Measurements from ENCODE around the gene TMOD2.

TMOD2 gene

GRCh38 chr15:51838270-51838669 is 86.9 kb downstream of the TMOD2 start:
- no peaks in the 10 kb centered on the region for H3K27me3 ChIP-seq (ENCODE audit: insufficient read depth, low read length)
- H3K36me3 ChIP-seq (ENCODE audit: control insufficient read depth in 1 of 2, insufficient read depth in 2 of 2, low read length in 2 of 2) = no peaks in the 10 kb centered on the region
- no peaks in the 10 kb centered on the region for H3K9me3 ChIP-seq (ENCODE audit: insufficient read depth, low read depth, low read length)
- H2BK120ac ChIP-seq (ENCODE audit: insufficient read depth, low read length, poor library complexity) = no peak overlapping the region
- no peaks in the 10 kb centered on the region for H3K79me1 ChIP-seq (ENCODE audit: low read length)
- no peak overlapping the region for H3K23ac ChIP-seq (ENCODE audit: low read length)
- H3K4me2 ChIP-seq (ENCODE audit: low read length) = no peak overlapping the region
- WGBS (ENCODE audit: extremely low coverage, insufficient coverage, insufficient read length) = no CpG with 5 or more reads among the region's 2 CpGs
- no peak overlapping the region for H3K18ac ChIP-seq (ENCODE audit: low read length)
- DNase-seq = no peak
- H2BK5ac ChIP-seq (ENCODE audit: low read depth, low read length, poor library complexity) = no peak overlapping the region
- H4K8ac ChIP-seq (ENCODE audit: low read depth, low read length) = no peak overlapping the region
- H4K12ac ChIP-seq (ENCODE audit: low read depth, low read length) = no peak overlapping the region
- H3K9ac ChIP-seq (ENCODE audit: low read length) = no peak overlapping the region
- no peak overlapping the region for H3K14ac ChIP-seq (ENCODE audit: low read length)
- H2BK12ac ChIP-seq (ENCODE audit: low read length) = no peak overlapping the region
- H3K79me2 ChIP-seq (ENCODE audit: control insufficient read depth, insufficient read depth, low read length, poor library complexity) = peaks cover 2% of the 10 kb centered on the region
- no peak overlapping the region for H2AK5ac ChIP-seq (ENCODE audit: low read length)
- H3K27ac ChIP-seq (ENCODE audit: low read depth, low read length) = no peak overlapping the region
- H3K4me3 ChIP-seq (ENCODE audit: low read depth, low read length) = no peak overlapping the region
- no peak overlapping the region for H3K4ac ChIP-seq (ENCODE audit: low read depth, low read length)
- H4K91ac ChIP-seq (ENCODE audit: low read depth, low read length) = no peak overlapping the region
- H2AFZ ChIP-seq (ENCODE audit: insufficient read depth, low read length, poor library complexity) = no peak overlapping the region
- peaks cover 0 to 5% of the 10 kb centered on the region in 2 experiments for H3K4me1 ChIP-seq (ENCODE audit: control insufficient read depth in 1 of 2, insufficient read depth in 2 of 2, low read length in 2 of 2)

GRCh38 chr15:51840692-51841091 is 89.3 kb downstream of the TMOD2 start:
- peaks cover 0 to 5% of the 10 kb centered on the region in 2 experiments for H3K4me1 ChIP-seq (ENCODE audit: control insufficient read depth in 1 of 2, insufficient read depth in 2 of 2, low read length in 2 of 2)
- H3K79me2 ChIP-seq (ENCODE audit: control insufficient read depth, insufficient read depth, low read length, poor library complexity) = peaks cover 2% of the 10 kb centered on the region
- H3K9ac ChIP-seq (ENCODE audit: low read length) = no peak overlapping the region
- no peak overlapping the region for H2BK12ac ChIP-seq (ENCODE audit: low read length)
- no peak overlapping the region for H2BK5ac ChIP-seq (ENCODE audit: low read depth, low read length, poor library complexity)
- no peak overlapping the region for H4K8ac ChIP-seq (ENCODE audit: low read depth, low read length)
- no peaks in the 10 kb centered on the region for H3K9me3 ChIP-seq (ENCODE audit: insufficient read depth, low read depth, low read length)
- no peak overlapping the region for H2BK120ac ChIP-seq (ENCODE audit: insufficient read depth, low read length, poor library complexity)
- H3K4ac ChIP-seq (ENCODE audit: low read depth, low read length) = no peak overlapping the region
- H4K91ac ChIP-seq (ENCODE audit: low read depth, low read length) = no peak overlapping the region
- no peak overlapping the region for H3K27ac ChIP-seq (ENCODE audit: low read depth, low read length)
- H3K4me3 ChIP-seq (ENCODE audit: low read depth, low read length) = no peak overlapping the region
- H3K79me1 ChIP-seq (ENCODE audit: low read length) = no peaks in the 10 kb centered on the region
- no peak overlapping the region for H3K18ac ChIP-seq (ENCODE audit: low read length)
- H2AK5ac ChIP-seq (ENCODE audit: low read length) = no peak overlapping the region
- no peak overlapping the region for H3K14ac ChIP-seq (ENCODE audit: low read length)
- H2AFZ ChIP-seq (ENCODE audit: insufficient read depth, low read length, poor library complexity) = no peak overlapping the region
- no peaks in the 10 kb centered on the region for H3K36me3 ChIP-seq (ENCODE audit: control insufficient read depth in 1 of 2, insufficient read depth in 2 of 2, low read length in 2 of 2)
- WGBS (ENCODE audit: extremely low coverage, insufficient coverage, insufficient read length) = 100% methylated on average over 1 of the region's 4 CpGs
- H3K27me3 ChIP-seq (ENCODE audit: insufficient read depth, low read length) = no peaks in the 10 kb centered on the region
- no peak overlapping the region for H3K4me2 ChIP-seq (ENCODE audit: low read length)
- no peak overlapping the region for H4K12ac ChIP-seq (ENCODE audit: low read depth, low read length)
- no peak overlapping the region for H3K23ac ChIP-seq (ENCODE audit: low read length)
- no peak for DNase-seq

GRCh38 chr15:51841406-51842040 is 90.1 kb downstream of the TMOD2 start:
- Histone ChIP-seq H3K4me3 (ENCODE audit: low read depth, low read length) (no peak overlapping the region), H4K8ac (ENCODE audit: low read depth, low read length) (no peak overlapping the region), H3K4ac (ENCODE audit: low read depth, low read length) (no peak overlapping the region), H4K12ac (ENCODE audit: low read depth, low read length) (no peak overlapping the region), H3K9ac (ENCODE audit: low read length) (no peak overlapping the region), H2BK120ac (ENCODE audit: insufficient read depth, low read length, poor library complexity) (no peak overlapping the region), H3K9me3 (ENCODE audit: insufficient read depth, low read depth, low read length) (no peaks in the 10 kb centered on the region), H3K79me2 (ENCODE audit: control insufficient read depth, insufficient read depth, low read length, poor library complexity) (peaks cover 2% of the 10 kb centered on the region), H2BK5ac (ENCODE audit: low read depth, low read length, poor library complexity) (no peak overlapping the region), H2AFZ (ENCODE audit: insufficient read depth, low read length, poor library complexity) (no peak overlapping the region), H3K27ac (ENCODE audit: low read depth, low read length) (no peak overlapping the region), H2AK5ac (ENCODE audit: low read length) (no peak overlapping the region), H3K18ac (ENCODE audit: low read length) (no peak overlapping the region), H3K4me2 (ENCODE audit: low read length) (no peak overlapping the region), H3K14ac (ENCODE audit: low read length) (no peak overlapping the region), H3K36me3 (ENCODE audit: control insufficient read depth in 1 of 2, insufficient read depth in 2 of 2, low read length in 2 of 2) (no peaks in the 10 kb centered on the region), H3K79me1 (ENCODE audit: low read length) (no peaks in the 10 kb centered on the region), H3K27me3 (ENCODE audit: insufficient read depth, low read length) (no peaks in the 10 kb centered on the region), H3K23ac (ENCODE audit: low read length) (no peak overlapping the region), H2BK12ac (ENCODE audit: low read length) (no peak overlapping the region), H3K4me1 (ENCODE audit: control insufficient read depth in 1 of 2, insufficient read depth in 2 of 2, low read length in 2 of 2) (peaks cover 0 to 5% of the 10 kb centered on the region in 2 experiments), H4K91ac (ENCODE audit: low read depth, low read length) (no peak overlapping the region)
- no peak for DNase-seq
- WGBS (ENCODE audit: extremely low coverage, insufficient coverage, insufficient read length) = no CpG with 5 or more reads among the region's 5 CpGs

DNA sequence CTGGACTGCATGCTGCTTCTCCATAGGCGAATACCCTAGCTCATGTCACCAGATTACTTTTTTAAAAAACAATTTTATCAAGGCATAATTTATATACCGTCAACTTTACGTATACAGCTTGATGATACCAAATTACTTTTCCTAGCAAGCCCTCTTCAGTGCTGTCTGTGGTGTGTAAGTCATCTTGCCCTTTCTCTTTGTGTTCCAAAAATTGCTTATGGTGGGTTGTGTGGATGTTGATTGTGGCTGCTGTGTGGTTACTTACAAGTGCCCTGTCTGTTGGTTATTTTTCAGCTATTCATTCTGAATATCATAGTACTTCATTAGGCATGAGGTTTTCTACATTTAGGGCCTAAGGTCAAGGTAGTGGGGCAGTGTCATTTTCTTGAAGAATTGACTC is 90.9 kb downstream of the TMOD2 start:
- no CpG with 5 or more reads among the region's 3 CpGs for WGBS (ENCODE audit: extremely low coverage, insufficient coverage, insufficient read length)
- Histone ChIP-seq H4K8ac (ENCODE audit: low read depth, low read length) (no peak overlapping the region), H2BK5ac (ENCODE audit: low read depth, low read length, poor library complexity) (no peak overlapping the region), H3K18ac (ENCODE audit: low read length) (no peak overlapping the region), H3K9me3 (ENCODE audit: insufficient read depth, low read depth, low read length) (no peaks in the 10 kb centered on the region), H4K91ac (ENCODE audit: low read depth, low read length) (no peak overlapping the region), H2BK12ac (ENCODE audit: low read length) (no peak overlapping the region), H4K12ac (ENCODE audit: low read depth, low read length) (no peak overlapping the region), H3K4ac (ENCODE audit: low read depth, low read length) (no peak overlapping the region), H3K23ac (ENCODE audit: low read length) (no peak overlapping the region), H3K4me2 (ENCODE audit: low read length) (no peak overlapping the region), H3K36me3 (ENCODE audit: control insufficient read depth in 1 of 2, insufficient read depth in 2 of 2, low read length in 2 of 2) (no peaks in the 10 kb centered on the region), H2AK5ac (ENCODE audit: low read length) (no peak overlapping the region), H2AFZ (ENCODE audit: insufficient read depth, low read length, poor library complexity) (no peak overlapping the region), H3K79me1 (ENCODE audit: low read length) (no peaks in the 10 kb centered on the region), H3K9ac (ENCODE audit: low read length) (no peak overlapping the region), H3K79me2 (ENCODE audit: control insufficient read depth, insufficient read depth, low read length, poor library complexity) (peaks cover 2% of the 10 kb centered on the region), H2BK120ac (ENCODE audit: insufficient read depth, low read length, poor library complexity) (no peak overlapping the region), H3K14ac (ENCODE audit: low read length) (no peak overlapping the region), H3K4me1 (ENCODE audit: control insufficient read depth in 1 of 2, insufficient read depth in 2 of 2, low read length in 2 of 2) (peaks cover 0 to 5% of the 10 kb centered on the region in 2 experiments), H3K27me3 (ENCODE audit: insufficient read depth, low read length) (no peaks in the 10 kb centered on the region), H3K27ac (ENCODE audit: low read depth, low read length) (no peak overlapping the region), H3K4me3 (ENCODE audit: low read depth, low read length) (no peak overlapping the region)
- DNase-seq = no peak
